Tongue (tissue), 3 donors: ENCODE data around the gene LRRC37A2. TPM values are rescaled to one million over a fixed set of nuclear protein-coding genes. Genes with fewer than 3 reads are reported as not detected.
"Not testable (repeated sequence)": the region's sequence is repeated elsewhere in the genome, so short reads cannot be mapped to it uniquely, and the experiment has no call there.

ENCODE experiments used
- DNase-seq: peaks from one replicate; pipeline ENCODE4 v3.0.0-alpha.2; 2015
- small RNA-seq: library from RNA; depleted of rRNA; stranded (forward); fragments of <200 nt; gene quantifications from one replicate; pipeline ENCODE3, GENCODE V24; 2014; ENCODE audit warnings: low replicate concordance
- total RNA-seq: library from RNA; depleted of rRNA; stranded (reverse); fragments of >200 nt; gene quantifications from one replicate; pipeline ENCODE4 v1.2.3, GENCODE V29; 2014

The LRRC37A2 gene
- total RNA-seq, 1 donor from 2014 or later, result 6.8 TPM

DNA sequence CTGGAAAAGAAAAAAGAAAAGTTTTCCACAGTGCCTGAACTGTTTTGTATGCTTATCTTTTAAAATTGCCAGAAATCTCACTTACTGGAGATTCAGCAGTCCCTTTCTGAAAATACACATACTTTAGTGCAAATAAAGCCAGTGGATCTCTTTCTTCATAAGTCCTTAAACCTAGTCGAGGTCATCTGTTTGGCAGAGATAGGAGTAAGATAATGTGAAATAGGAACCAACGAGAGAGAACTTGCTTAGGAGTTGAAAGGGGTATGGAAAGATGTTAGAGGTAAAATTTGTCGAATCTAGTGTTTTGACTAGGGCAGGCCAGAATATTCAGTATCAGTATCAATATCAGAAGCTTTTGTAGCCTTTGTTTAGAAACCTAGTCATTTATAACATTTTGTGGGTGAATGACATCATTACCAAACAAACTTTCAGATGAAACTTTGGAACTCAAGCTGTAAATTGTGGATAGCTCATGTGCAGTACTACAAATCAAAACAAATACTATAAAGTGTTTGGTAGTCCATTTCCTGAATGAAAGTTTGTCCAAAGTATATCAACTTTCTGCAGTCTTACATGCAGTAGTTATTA lies 86.2 kb downstream of the LRRC37A2 start:
- not testable (repeated sequence) for DNase-seq

GRCh38 chr17:46600767-46601166 lies 88.5 kb downstream of the LRRC37A2 start:
- not testable (repeated sequence) for DNase-seq

GRCh38 chr17:46603125-46603524 lies 90.9 kb downstream of the LRRC37A2 start:
- not testable (repeated sequence) for DNase-seq

Small RNA genes lying within 50 kb of the gene (small RNA-seq; reads per million reads assigned to genes)
- gene RN7SL199P, result not detected

Other genes with a start within 250 kb of the LRRC37A2 start
- 1.2 TPM for gene LRRC37A, start 217.3 kb upstream of the LRRC37A2 start, total RNA-seq
- gene ARL17B, start 150.7 kb upstream of the LRRC37A2 start, total RNA-seq, result 15.3 TPM
- gene ARL17A, start 67.2 kb downstream of the LRRC37A2 start, total RNA-seq, result 5.5 TPM
- 28.6 TPM for gene NSF, start 78.2 kb downstream of the LRRC37A2 start, total RNA-seq